ENCODE data around the gene MAL.

MAL gene

DNA sequence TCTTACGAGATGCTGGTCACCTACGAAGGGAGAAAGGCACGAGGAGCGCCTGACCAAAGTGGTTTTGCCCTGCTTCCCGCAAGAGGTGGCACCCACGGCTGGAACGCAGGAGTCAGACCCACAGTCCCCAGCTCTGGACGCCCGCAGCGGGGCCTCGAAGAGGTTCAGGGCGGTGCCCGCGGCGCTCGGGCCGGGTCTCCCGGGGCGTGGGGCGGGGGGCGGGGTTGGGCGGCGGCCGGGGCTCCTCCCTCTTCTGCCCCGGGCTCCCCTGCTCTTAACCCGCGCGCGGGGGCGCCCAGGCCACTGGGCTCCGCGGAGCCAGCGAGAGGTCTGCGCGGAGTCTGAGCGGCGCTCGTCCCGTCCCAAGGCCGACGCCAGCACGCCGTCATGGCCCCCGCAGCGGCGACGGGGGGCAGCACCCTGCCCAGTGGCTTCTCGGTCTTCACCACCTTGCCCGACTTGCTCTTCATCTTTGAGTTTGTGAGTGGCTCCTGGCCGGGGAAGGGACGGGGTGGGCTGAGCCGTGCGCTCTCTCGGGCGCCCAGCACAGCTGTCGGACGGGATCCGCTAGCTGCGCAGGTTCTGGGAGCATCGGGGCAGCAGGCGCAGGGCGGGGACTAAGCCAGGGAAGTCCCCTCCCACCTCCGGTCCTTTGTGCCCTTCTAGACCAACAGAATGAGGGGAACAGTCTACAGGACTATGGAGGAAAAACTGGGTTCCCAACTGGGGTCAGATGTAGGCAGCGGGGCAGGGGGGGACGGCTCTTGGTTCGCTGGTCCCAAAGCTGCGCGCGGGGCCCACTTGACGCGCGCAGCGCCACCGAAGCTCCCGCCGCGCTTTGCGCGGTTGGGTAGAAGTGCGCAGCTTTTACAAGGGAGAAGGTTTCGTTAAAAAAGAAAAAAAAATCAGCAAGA is at the start of gene MAL:
Gene MAL (plus strand): TSS at position 303 of the 914 bp plus-strand sequence. CDS start 85 bp downstream, at position 388.
- peak; percentile 19 for DNase-seq

DNA sequence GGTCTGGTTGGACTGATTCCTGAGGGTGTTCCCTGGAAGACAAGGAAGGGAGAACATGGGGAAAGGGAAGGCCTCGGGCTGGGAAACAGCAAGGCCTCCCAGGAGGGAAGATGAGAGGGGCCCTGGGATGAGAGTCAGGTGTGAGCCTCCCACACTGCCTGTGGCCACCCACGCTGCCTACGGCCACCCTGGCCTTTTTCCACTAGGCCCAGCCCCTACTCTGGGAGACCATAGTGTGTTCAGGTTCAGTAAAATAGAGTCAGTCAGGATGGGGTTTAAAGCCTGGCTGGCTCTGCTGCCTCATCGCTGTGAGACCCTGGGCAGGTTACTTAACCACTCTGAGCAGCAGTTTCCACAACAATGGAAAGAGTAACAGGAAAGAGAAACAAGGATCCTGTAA is 47.7 kb upstream of the MAL start:
- DNase-seq: no peak

DNA sequence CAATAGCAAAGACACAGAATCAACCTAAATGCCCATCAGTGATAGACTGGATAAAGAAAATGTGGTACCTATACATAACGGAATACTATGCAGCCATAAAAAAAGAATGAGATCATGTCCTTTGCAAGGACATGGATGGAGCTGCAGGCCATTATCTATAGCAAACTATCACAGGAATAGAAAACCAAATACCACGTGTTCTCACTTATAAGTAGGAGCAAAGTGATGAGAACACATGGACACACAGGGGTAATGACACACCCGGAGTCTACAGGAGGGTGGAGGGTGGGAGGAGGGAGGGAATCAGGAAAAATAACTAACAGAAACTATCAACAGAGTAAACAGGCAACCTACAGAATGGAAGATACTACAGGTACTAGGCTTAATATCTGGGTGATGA is 46.6 kb upstream of the MAL start:
- no peak for DNase-seq

DNA sequence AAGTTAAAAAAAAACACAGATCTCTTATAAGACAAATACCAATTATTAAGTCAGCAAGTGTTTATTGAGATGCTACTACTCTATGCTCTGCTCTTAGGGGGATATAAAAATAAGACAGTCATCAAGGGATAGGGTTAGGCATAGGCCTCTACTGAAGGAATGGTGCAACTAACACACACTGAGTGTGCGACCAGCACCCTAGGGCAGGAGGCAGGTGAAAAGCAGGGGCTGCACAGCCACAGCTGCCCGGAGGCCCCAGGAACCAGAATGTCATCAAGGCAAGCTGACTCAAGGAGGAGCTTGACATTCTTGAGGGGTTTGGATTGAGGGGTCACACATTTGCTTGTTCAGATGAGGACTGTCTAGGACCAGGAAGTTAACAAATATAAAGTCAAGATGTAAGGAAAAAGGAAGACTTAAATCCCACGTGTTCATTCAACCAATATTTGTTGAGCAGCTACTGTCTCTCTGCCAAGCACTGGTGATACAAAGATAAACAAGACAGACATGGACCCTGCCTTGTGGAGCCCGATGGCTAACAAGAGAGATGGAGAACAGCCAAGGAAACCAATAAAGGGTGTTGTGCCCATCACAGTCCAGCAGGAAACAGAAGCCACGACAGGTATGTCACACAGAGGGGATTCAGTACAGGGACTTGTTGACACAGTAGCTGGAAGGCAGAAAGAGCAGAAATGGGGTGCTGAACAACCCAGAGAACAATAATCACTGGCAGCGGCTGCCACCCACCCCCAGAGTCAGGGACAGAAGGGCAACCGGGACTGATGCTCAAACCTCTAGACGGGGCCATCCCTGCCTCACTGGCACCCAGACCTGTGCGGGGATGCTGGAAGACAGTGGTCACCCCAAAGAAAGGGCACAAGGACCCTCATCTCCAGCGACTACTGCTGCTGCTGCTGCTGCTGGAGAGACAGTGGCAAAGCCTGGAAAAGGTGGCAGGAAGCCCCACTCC is 45.8 kb upstream of the MAL start:
- no peak for DNase-seq

DNA sequence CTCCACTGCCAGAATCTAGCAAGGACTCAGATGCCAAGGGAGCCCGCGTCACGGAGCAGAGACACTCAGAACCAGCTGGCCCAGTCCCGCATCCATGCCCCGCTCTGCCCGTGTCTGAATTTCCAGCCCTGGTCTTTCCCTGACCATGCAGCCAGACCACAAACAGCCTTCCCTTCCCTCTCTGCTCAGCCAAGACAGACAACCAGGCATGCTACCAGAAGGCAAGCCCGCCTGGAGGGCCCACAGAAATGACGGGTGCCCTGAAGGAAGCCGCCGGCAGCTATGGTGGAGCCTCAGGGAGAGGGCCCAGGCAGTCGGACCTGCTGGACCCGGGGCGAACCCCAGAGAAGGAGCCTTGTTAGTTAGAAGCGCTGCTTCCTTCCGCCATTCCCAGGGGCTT is 45.1 kb upstream of the MAL start:
- DNase-seq: no peak

DNA sequence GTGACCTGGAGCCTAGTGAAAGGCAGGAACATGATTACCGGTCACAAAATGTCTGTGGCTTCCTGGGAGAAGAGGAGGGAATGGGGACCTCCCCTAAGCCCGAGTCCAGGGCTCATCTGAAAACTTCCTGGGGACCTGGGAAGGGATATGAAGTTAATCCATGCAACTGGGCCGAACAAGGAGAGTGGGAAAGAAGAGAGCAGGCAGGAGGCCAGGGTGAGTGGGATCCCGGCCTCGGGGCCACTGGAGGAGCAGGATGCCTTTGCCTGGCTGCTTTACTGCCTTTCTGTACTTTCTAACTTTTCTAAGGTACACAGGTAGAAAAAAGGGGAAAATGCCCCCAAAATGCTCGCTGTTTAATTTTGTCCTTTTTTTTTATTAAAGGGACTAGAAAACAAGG is 43.4 kb upstream of the MAL start:
- DNase-seq: no peak

DNA sequence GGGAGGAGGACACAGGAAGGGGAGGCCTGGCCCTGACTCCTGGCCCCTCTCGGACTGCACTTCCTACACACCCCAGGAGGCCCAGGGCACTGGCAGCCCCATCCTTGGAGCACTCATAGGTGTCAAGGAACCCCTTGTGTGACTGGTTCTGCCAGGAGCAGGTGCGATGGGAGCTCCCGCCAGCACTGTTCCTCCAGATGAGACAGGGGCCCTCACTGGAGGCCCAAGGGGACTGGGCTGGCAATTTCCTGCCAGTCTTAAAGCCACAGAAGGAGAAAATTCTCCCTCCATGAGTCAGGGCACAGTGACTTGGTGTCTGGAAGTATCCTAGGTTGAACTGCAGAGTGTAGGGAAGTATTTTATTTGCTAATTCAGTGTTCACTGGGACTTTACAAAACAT is 42.8 kb upstream of the MAL start:
- no peak for DNase-seq

DNA sequence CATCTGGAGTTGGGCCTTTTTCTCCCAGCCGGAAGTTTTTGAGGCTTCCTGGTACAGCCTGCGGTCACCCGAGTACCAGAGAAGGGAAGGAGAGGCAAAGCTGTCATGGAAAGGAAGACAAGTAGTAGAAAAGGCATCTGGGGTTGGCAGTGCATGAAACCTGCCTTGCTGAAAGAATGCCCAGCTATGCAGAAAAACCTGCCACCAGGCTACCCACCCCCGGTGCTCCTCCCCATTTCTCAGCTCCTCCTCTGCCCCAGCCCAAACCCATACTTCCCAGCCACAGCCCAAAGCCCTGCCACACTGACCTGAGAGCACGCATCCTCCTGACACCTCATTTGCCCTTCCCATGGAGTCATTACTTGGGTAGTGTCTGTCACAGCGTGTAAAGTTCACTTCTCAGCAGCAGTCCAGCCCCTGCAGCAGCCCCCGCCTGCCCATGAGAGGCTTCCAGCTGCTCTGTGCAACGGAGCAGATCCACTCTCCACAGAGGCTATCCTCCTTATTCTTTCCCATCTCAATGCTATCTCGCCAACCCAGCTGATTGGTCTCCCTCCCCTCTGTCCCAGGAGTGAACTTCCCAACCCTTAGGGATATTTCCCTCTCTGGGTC is 40.4 kb upstream of the MAL start:
- no peak for DNase-seq

DNA sequence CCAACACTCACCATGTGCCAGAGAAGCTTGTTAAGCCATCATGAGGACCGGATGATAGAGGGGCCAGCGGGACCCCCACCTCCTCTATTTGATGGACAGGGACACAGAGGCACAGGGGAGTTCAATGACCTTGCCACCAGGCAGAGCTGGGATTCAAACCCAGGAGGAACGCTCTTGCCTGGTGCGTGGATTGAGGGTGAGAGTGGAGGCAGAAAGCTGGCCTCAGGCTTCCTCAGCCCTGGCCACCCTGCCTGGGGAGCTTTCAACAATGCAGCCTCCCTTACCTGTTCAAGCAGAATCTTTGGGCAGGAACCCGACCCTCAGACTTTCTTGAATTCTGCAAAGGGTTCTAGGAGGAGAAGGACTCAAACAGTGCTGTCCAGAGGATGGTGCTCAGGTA is 39.9 kb upstream of the MAL start:
- no peak for DNase-seq

DNA sequence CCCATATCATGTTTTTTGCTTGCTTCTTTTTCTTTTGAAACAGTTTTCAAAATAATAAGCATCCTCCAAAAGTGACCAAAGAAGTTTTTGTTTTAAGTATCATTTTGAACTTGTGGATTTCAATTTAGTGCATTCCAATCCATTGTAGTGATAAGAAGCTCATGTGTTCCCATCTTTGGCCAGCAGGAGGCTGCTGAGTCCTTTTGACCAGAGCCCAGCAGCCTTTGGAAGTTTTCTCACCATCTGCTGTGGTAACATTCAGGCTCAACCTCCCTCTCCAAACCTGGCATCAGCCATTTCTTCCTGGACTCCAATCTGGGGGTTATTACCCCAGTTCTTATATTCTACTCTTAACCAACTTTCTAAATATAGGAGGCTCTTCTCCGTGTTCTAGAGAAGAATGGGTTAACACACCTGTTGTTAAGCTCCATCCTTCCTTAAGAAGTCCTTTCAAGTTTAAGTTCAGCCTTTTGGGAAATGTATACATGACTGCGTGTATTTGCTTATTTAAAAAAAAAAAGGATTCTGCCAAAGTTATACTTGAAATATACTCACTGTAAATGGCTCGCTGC is 39.0 kb upstream of the MAL start:
- peak; percentile 68 for DNase-seq

DNA sequence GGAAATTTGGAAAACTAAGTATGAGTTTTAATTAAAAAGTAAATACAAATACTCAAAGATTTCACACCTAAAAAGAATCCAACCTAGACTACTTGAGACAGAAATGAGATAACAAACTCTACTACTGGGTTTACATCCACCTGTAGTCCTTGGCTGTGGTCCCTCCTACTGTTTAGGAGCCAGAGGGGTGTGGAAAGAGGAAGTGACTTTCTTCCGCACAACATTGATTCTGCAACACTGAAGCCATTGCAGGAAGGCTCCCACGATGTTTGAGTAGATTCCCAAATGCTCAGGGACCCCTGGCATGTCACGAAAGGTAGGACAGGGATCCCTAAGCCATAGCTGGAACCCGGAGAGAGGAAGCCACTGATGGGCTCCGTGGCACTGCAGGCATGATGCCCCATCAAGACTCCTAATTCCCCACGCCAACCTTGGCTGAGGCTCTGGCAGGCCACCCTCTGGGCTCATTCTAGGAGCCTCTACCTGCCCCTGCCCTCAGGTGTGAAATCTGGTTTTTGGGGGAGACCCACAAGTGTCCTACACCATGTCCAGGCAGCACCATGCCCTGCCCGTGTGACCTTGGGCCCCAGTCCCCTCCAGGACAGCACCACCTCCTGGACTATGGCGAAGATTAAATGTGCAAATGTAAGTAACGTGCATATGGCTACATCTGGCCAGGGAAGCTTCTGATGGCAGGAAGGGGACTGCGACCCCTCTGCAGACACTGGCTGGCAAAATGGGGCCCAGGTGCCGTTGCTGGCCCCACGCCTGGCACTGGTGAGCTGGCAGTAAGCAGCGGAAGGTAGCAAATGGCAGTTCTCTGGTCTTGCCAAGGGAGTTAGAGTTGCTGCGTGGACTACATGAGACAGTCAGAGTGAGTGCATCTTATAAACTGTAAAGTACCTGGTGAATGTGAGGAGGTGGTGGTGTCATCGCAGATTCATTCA is 38.2 kb upstream of the MAL start:
- no peak for DNase-seq

DNA sequence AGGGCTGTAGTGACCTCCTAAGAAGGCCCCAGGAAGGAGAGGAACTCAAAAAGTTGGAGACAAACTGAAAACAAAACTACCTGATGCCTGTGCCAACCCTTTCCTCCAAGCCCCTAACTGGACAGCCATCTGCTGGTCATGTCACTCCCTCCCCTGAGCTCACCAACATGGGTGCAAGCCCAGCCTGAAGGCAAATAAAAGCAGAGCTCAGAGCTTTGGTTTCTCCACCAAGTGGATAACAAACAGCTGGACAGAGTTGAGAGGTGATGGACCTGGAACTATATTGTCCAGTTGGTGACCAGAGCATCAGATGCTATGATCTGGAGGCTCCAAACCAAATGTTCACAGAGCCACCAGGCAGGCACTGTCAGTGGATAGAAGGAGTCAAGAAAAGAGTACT is 34.6 kb upstream of the MAL start:
- DNase-seq: no peak

DNA sequence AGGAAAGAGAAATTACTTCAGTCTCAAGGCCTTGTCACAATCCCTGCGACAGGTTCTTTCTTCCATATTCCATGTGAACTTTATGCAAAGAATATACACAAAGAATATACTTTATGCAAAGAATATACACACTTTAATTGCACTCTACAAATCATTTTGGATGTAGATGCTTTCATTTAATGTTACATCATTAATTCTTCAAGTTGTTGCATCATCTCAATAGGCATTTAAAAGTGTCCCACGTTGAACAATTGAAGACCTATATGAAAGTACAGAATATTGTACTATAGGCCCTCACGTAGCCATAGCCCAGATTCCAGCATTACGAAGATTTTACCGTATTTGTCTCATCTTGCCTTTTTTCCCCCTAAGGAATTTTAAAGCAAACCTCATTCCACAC is 33.1 kb upstream of the MAL start:
- no peak for DNase-seq

DNA sequence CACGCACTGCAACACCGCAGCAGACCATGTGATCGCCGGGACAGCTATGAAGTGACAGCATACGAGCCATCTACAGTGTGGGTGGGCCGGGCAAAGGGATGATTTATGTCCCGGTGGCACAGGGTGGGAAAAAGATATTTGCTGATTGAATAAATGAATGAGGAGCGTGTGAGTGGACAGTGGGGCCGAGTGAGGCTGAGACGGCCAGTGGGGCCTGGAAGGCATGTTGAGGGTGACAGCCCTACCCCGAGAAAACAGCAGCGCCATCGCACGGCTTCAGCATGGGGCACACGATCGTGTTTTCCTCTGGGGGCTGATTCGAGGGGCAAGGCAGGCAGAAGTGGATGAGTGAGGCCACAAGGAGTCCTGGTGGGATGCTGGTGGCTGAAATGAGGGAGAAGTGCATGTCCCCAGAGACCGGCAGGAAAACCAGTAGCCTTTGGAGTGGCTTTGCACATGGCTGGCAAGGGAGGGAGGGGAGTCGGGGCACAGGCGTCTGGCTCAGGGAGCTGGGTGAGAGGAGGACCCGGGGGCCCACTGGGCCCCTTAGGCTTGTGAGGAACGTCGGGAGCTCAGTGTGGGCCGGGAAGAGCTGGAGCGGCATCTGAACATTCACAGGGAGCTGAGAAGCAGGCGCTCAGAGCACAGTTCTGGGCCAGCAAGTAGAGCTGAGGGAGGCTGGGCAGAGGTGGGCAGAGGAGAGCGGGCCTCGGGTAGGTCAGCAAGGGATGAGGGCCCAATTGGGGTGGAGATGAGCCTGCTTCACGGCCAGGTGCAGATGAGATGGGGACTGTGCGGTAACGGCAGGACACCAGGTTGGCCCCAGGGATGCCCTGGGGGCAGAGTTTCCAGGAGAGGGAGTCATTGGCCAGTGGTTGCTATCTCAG is 32.1 kb upstream of the MAL start:
- DNase-seq: no peak

DNA sequence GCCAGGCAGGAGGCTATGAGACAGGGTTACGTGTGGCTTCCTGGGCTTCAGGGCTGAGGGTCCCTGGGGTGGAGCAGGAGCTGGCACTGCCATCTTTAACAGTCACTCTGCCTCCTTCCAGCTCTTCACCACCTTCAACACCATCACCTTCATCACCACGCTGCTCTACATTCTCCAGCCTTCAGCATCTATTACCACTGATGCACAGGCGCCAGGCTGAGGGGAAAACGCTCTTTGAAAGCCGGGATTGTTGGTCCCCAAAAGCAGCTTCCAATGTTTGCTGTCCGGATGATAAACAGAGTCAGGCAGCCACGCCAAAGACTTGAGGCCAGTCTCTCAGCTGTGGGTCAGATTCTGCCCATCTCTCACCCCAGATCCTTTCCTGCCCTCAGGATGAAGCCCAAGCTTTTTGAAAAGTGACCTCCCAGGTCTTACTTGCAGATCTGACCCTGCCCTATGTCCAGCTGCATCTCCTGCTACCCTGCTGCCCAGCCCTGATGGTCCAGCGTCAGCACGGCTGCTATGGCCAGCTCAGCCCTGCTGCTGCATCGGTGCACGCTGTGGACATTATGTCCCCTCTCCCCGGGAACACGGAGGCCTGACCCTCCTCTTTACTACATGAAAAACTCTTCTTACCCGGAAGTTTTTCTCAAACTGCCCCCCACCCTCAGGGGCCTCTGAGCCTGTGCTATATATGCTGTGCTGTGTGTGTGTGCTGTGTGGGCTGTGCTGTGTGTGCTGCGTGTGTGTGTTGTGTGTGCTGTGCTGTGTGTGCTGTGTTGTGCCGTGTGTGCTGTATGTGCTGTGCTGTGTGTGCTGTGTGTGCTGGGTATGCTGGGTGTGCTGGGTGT is 31.2 kb upstream of the MAL start:
- DNase-seq: no peak

DNA sequence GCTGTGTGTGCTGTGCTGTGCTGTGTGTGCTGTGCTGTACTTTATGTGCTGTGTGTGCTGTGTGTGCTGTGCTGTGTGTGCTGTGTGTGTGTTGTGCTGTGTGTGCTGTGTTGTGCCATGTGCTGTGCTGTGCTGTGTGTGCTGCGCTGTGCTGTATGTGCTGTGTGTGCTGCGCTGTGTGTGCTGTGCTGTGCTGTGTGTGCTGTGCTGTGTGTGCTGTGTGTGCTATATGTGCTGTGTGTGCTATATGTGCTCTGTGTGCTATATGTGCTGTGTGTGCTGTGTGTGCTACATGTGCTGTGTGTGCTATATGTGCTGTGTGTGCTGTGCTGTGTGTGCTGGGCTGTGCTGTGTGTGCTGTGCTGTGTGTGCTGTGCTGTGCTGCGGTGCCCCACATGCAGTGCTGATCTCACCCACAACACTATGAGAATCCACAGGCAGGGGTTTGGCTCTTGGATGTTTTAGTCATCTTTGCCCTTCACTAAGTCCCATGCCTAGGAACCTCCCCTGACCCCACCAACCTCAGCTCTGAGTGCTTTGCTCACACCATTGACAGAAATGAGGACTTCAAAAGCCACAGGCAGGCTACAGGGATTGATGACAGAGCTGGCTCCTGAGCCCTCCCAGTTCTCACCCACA is 30.5 kb upstream of the MAL start:
- DNase-seq: no peak

DNA sequence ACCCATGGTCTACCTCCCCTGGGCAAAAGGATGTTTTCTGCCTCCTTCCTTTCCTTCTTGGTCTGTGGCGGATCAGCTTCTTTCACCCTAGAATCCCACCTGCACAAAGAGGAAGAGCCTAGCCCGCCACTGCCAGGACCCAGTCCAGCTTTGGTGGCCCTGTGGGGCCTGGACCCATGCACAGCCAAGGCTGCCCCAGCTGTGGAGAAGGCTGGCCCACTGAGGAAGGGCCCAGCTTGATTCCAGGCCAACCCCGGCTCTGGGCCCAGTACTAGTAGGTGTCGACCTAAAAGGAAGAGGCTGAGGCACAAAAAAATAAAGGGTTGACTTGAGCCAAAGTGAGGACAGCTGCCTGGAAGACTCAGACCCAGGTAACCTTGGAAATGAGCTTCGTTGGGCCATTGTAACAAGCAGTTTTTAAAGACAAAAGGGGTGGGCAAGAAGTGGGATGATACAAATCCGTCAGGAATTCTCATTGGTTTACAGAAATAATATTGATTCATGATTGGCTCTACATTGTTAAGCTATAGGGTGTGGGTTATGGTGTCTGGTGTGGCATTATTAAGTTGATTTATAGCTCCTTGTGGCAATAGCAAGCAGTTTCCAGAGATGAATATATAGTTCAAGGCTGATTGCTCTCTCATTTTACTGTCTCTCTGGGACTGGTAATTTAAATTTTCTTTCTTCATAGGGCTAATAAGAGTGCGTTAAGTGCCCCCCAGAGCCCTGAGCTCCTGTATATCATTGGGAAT is 29.8 kb upstream of the MAL start:
- DNase-seq: peak; percentile 78

DNA sequence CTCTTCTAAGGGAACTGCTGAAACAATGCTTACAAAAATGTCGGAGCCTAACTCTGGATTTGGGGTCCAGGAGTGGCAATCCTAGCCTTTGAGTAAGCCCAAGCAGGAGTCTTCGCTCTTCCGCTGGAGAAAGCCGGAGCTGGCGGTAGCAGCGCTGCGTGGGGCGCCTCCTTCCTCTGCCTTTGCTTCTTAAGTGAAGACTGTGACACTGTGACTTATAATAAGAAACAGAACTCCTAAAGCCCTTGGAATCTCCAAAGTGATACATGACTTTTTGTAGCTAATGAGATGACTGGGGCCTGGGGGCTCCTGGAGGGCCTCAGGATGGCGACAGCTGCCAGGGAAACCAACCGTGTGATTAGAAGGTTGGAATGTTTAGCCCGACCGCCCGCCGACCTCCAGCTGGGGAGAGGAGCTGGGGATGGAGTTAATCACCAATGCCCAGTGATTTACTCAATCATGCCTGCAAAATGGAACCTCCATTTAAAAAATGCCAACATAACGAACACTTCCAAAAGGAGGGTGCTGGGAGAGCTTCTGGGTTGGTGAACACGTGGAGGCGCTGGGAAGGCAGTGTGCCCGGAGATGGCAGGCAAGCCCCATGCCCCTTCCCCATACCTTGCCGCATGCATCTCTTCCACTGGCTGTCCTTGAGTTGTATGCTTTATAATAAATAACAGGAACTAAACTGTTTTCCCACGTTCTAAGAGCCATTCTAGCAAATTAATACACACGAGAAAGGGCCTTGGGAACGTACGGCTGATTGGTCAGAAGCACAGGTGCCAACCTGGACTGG is 29.0 kb upstream of the MAL start:
- DNase-seq: peak; percentile 58
